ENCODE data around the gene MARCHF6. TPM values are rescaled to one million over a fixed set of nuclear protein-coding genes. Genes with fewer than 3 reads are reported as not detected.

Gene MARCHF6
- total and polyA plus RNA-seq, 2 of the 8 experiments (the other 6 are each of a cell fraction or from before 2014, with no cell fraction given): 93.1 to 118 TPM

GRCh38 chr5:10354048-10354872 is 765 bp downstream of the MARCHF6 start:
- Histone ChIP-seq H4K5ac (ENCODE audit: insufficient read length, low read depth, low read length) (peak overlapping the region; percentile 86), H2BK15ac (ENCODE audit: low read length) (no peak overlapping the region), H4K8ac (ENCODE audit: extremely low read depth, insufficient read depth, low read length) (peak overlapping the region; percentile 92; the same call in 1 of the 2 replicates), H4K20me1 (replicated peaks in 1 of 2; ENCODE audit: control insufficient read depth in 1 of 2, insufficient read depth in 2 of 2, low read length in 2 of 2) (peaks cover 7 to 9% of the 10 kb centered on the region in 2 experiments), H3K27ac (ENCODE audit: low read depth, low read length) (peak overlapping the region; percentile 90), H3K9me3 (ENCODE audit: insufficient read depth in 2 of 2, low read depth in 1 of 2, low read length in 1 of 2) (no peaks in the 10 kb centered on the region), H3K18ac (ENCODE audit: extremely low read depth, low read length) (peak overlapping the region; percentile 86), H3K4me1 (replicated peaks in 1 of 4; ENCODE audit: control insufficient read depth in 3 of 4, insufficient read depth in 4 of 4, low read length in 3 of 4) (peaks cover 2 to 11% (median 6%) of the 10 kb centered on the region in 4 experiments; a peak in 6 of 7 replicates), H3K56ac (replicated peaks; ENCODE audit: insufficient read length, low read depth, low read length) (peak overlapping the region; percentile 13), H3K23me2 (ENCODE audit: low read depth, low read length) (peaks cover 4% of the 10 kb centered on the region; the same call in 1 of the 2 replicates), H2AFZ (ENCODE audit: low read length) (no peak overlapping the region), H3K14ac (ENCODE audit: insufficient read length) (no peak overlapping the region), H2BK5ac (ENCODE audit: low read depth, low read length) (peak overlapping the region; percentile 75), H3K23ac (ENCODE audit: insufficient read length) (no peak overlapping the region), H3K4ac (replicated peaks; ENCODE audit: insufficient read length, low read depth, low read length) (no peak overlapping the region), H3K79me1 (ENCODE audit: low read depth, low read length) (no peaks in the 10 kb centered on the region; the same call in 1 of the 2 replicates), H4K91ac (replicated peaks; ENCODE audit: insufficient read length, low read length) (peak overlapping the region; percentile 52), H2BK20ac (ENCODE audit: low read length) (no peak overlapping the region), H2BK12ac (ENCODE audit: low read depth, low read length) (no peak overlapping the region), H2AK5ac (ENCODE audit: low read depth, low read length) (no peak overlapping the region), H2BK120ac (replicated peaks; ENCODE audit: low read depth, low read length) (no peak overlapping the region), H3K27me3 (replicated peaks in 1 of 4; ENCODE audit: control insufficient read depth in 3 of 4, extremely low read depth in 1 of 4, insufficient read depth in 3 of 4, low read length in 3 of 4) (peaks cover 0 to 6% (median under 1%) of the 10 kb centered on the region in 4 experiments; a peak in 1 of 7 replicates), H3K4me3 (ENCODE audit: extremely low read depth in 1 of 4, insufficient read depth in 2 of 4, low read depth in 3 of 4, low read length in 4 of 4) (peak overlapping the region; percentile 88 to 89 (median 89)), H3K36me3 (ENCODE audit: control insufficient read depth in 2 of 4, insufficient read depth in 4 of 4, low read length in 3 of 4) (no peaks in the 10 kb centered on the region; a peak in 1 of 8 replicates), H3K4me2 (ENCODE audit: insufficient read depth in 1 of 2, low read depth in 2 of 2, low read length in 2 of 2) (peak overlapping the region; percentile 55 to 69), H3K79me2 (ENCODE audit: control insufficient read depth in 1 of 2, insufficient read depth in 2 of 2, low read length in 2 of 2) (peaks cover 10 to 50% of the 10 kb centered on the region in 2 experiments; a peak in 3 of 4 replicates), H3K9ac (replicated peaks in 1 of 4; ENCODE audit: extremely low read depth in 1 of 4, low read depth in 3 of 4, low read length in 3 of 4) (peak overlapping the region; percentile 71 to 99 (median 83))
- WGBS, 2 experiments (ENCODE audit: extremely low coverage in 1 of 2, insufficient coverage in 1 of 2, insufficient read length in 1 of 2, insufficient replicate concordance in 2 of 2, low coverage in 1 of 2, low lambda C conversion rate in 2 of 2, missing lambda C conversion rate in 1 of 2): 1% methylated on average over 33 of the region's 54 CpGs; no CpG with 5 or more reads in 1 of the 2 experiments
- FAIRE-seq: no peak
- CTCF ChIA-PET (ENCODE audit: partially characterized antibody): interaction anchor here (0.6 to 3.0 kb wide), 3 partner anchors 10 to 69 kb away, joined by 3 to 10 read pairs (median 3); no protein-coding TSS in a partner anchor
- POLR2A ChIA-PET (ENCODE audit: partially characterized antibody): interaction anchor here (0.7 to 2.0 kb wide), 22 partner anchors 9 to 273 kb away, joined by 3 to 17 read pairs (median 4); partner anchors contain the start of genes ATPSCKMT and CCT5
- DNase-seq (ENCODE audit: low read depth in 1 of 2, low spot score in 2 of 2): no peak
- peak; percentile 54; the same call in 1 of the 2 replicates for TF ChIP-seq PHF8 (conservative IDR thresholded peaks at IDR 0.05; ENCODE audit: low read depth, low read length)
- peak; percentile 53 for TF ChIP-seq ASH2L (IDR thresholded peaks at IDR 0.05; ENCODE audit: low read length)
- TF ChIP-seq JUN (IDR thresholded peaks at IDR 0.05; ENCODE audit: low read depth, low read length): no peak
- TF ChIP-seq EGR1 (IDR thresholded peaks at IDR 0.05; ENCODE audit: borderline replicate concordance, low read depth, low read length): no peak
- TF ChIP-seq CHD1 (IDR thresholded peaks at IDR 0.05; ENCODE audit: low read depth, low read length): no peak
- TF ChIP-seq CEBPB (IDR thresholded peaks at IDR 0.05; ENCODE audit: low read depth, low read length): no peak
- no peak for TF ChIP-seq RAD21 (IDR thresholded peaks at IDR 0.05 in 1 of 2, conservative IDR thresholded peaks at IDR 0.05 in 1 of 2; ENCODE audit: low read depth in 2 of 2, low read length in 2 of 2)
- TF ChIP-seq EP300 (IDR thresholded peaks at IDR 0.05; ENCODE audit: borderline replicate concordance in 1 of 2, low read depth in 2 of 2, low read length in 2 of 2): no peak
- no peak for TF ChIP-seq KDM4A (IDR thresholded peaks at IDR 0.05; ENCODE audit: low read depth, low read length, severe bottlenecking)
- no peak for TF ChIP-seq JUND (IDR thresholded peaks at IDR 0.05; ENCODE audit: low read length)
- TF ChIP-seq GTF2F1 (IDR thresholded peaks at IDR 0.05; ENCODE audit: borderline replicate concordance, low read depth, low read length): no peak

Data from H1 (cell line).